Right lobe of liver (tissue), 6 donors: ENCODE measurements around the gene PRKCA. TPM values are rescaled to one million over a fixed set of nuclear protein-coding genes. Genes with fewer than 3 reads are reported as not detected.
A peak's percentile ranks its signal among the peaks of the same experiment; 100 is the strongest.

Experiments
- ATAC-seq, 4 donors: fragments of 200-7000 bp; cut with Tn5 transposase; one replicate each; pipeline ENCODE4 v1.9.1; 2020; ENCODE audit warnings: mild to moderate bottlenecking in 4 of 4, moderate library complexity in 4 of 4
- DNase-seq, 3 donors: peaks; one replicate each; pipeline ENCODE4 v3.0.0-alpha.2; 2020
- H3K27ac ChIP-seq, 3 donors: fragments of 200-600 bp; one replicate each; pipeline ENCODE4 v1.8.0; 2022
- H3K27me3 ChIP-seq, 2 donors: fragments of 200-600 bp; one replicate each; pipeline ENCODE4 v1.8.0; 2022
- H3K36me3 ChIP-seq, 4 donors: fragments of 200-600 bp; sonication (generic) in 1 of 4; one replicate each; pipeline versions ENCODE4 v1.5.1 to v1.8.0; 2017 to 2022; ENCODE audit warnings: control low read depth in 1 of 4
- H3K4me1 ChIP-seq, 4 donors: fragments of 200-600 bp; sonication (generic) in 1 of 4; one replicate each; pipeline versions ENCODE4 v1.5.1 to v1.8.0; 2017 to 2022; ENCODE audit warnings: control low read depth in 1 of 4
- H3K4me3 ChIP-seq, 3 donors: fragments of 200-600 bp; one replicate each; pipeline ENCODE4 v1.8.0; 2022
- H3K9me3 ChIP-seq, 4 donors: fragments of 200-600 bp; sonication (generic) in 1 of 4; one replicate each; pipeline versions ENCODE4 v1.5.1 to v1.8.0; 2017 to 2022; ENCODE audit warnings: control low read depth in 1 of 4
- POLR2A ChIP-seq: fragments of 450-650 bp; IDR thresholded peaks from one replicate; pipeline ENCODE4 v1.6.1; 2017; ENCODE audit warnings: antibody characterized with exemption, mild to moderate bottlenecking
- WGBS: methylation state at CpG from one replicate; pipeline ENCODE4 v1.1.6; 2018; ENCODE audit warnings: low coverage, low lambda C conversion rate; ENCODE audit not compliant: insufficient coverage; ENCODE audit errors: missing lambda C conversion rate; 5-methylcytosine and 5-hydroxymethylcytosine counted together
- intact Hi-C, 2 donors: fragments of 100-400 bp; cut with DNase I; formaldehyde crosslinking; loops; one replicate each; pipeline versions ENCODE4 v1.11.2 to v1.14.1; 2022
- total RNA-seq, 6 experiments: library from RNA; depleted of rRNA in 2 of 6; stranded (reverse); fragments of >200 nt in 2 of 6; fragmentation: NEBNext Ultra II Directional in 3 of 6; extraction: Animal tissue kit (Norgen Biotek cat#: 25700) in 3 of 6; gene quantifications; one replicate each; pipeline versions ENCODE4 v1.1.0 to v1.2.4, GENCODE V29; 2016 to 2023
- TF ChIP-seq, protein P1 (sequence below), 4 donors: fragments of 200-600 bp in 3 of 4; fragments of 450-650 bp in 1 of 4; IDR thresholded peaks; one replicate each; pipeline versions ENCODE4 v1.5.1 to v1.8.0; 2016 to 2022; ENCODE audit warnings: antibody characterized with exemption in 4 of 4, mild to moderate bottlenecking in 2 of 4
- donor health status: DM: no; HTN: yes; CAD: no.
- donor health status: DM: no; HTN: no; CAD: no.
- donor health status: DM: no; HTN: no; CAD: no.
- donor health status: DM: no; HTN: yes; CAD: no.
- donor health status: DM: no; HTN: yes; CAD: no.

The PRKCA gene
- total RNA-seq, 6 experiments from 2014 or later: 11.7 to 23.0 (median 18.7) TPM

DNA sequence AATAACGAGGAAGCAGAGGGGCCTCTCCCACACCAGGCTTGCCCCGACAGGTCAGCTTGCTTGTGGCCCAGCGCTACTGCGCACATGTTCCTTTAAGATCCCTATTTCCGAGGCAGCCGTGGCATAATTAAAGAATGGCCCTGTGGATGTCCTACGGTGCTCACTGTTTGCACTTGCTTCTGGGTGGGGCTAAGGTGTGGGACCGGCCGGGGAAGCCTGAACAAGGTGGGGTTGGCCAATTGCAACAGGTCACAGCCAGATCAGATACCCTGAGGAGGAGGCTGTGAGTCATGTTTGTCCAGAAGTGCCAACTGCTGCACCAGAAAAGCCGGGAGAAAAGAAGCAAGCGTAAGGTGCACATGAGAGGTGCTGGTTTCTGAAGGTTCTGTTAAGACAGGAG, 374.0 kb downstream of the PRKCA start:
- peak in 1 of 4 donors; percentile 75 for ATAC-seq
- TF ChIP-seq, protein P1, sequence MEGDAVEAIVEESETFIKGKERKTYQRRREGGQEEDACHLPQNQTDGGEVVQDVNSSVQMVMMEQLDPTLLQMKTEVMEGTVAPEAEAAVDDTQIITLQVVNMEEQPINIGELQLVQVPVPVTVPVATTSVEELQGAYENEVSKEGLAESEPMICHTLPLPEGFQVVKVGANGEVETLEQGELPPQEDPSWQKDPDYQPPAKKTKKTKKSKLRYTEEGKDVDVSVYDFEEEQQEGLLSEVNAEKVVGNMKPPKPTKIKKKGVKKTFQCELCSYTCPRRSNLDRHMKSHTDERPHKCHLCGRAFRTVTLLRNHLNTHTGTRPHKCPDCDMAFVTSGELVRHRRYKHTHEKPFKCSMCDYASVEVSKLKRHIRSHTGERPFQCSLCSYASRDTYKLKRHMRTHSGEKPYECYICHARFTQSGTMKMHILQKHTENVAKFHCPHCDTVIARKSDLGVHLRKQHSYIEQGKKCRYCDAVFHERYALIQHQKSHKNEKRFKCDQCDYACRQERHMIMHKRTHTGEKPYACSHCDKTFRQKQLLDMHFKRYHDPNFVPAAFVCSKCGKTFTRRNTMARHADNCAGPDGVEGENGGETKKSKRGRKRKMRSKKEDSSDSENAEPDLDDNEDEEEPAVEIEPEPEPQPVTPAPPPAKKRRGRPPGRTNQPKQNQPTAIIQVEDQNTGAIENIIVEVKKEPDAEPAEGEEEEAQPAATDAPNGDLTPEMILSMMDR (IDR thresholded peaks at IDR 0.05): no peak
- TF ChIP-seq POLR2A: no peak
- WGBS: 76% methylated on average over 11 of the region's 11 CpGs
- DNase-seq: no peak
- H3K36me3 ChIP-seq: no peaks in the 10 kb centered on the region
- H3K27ac ChIP-seq: no peak overlapping the region
- no peak overlapping the region for H3K4me3 ChIP-seq
- no peaks in the 10 kb centered on the region for H3K9me3 ChIP-seq
- H3K4me1 ChIP-seq: no peaks in the 10 kb centered on the region
- H3K27me3 ChIP-seq: no peaks in the 10 kb centered on the region
- intact Hi-C loops: no loop called here

DNA sequence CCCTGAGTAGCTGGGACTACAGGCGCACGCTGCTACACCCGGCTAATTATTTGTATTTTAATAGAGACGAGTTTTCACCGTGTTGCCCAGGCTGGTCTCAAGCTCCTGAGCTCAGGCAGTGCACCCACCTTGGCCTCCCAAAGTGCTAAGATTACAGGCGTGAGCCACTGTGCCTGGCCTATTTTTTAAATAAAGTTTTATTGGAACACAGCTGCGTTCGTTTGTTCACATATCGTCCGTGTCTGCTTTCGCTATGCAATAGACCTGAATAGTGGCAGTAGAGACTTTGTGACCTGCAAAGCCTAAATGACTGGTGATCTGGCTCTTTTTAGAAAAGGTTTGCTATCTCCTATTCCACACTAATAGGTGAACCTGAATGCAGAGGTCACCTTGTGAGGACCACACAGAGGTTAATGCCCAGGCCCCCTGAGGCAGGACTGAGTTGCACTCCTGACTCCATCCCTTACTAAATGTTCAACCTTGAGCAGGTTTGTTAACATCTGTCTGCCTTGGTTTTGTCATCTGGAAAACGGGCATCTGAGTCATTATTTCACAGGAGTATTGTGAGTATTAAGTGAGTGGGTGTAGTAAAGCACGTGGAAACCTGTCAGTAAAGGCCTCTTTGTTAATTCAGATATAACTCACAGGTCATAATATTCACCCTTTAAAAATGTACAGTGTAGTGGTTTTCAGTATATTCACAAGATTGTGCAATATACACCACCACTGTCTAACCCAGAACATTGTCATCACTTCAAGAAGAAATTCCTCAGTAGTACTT, 375.0 kb downstream of the PRKCA start:
- ATAC-seq (no peak), DNase-seq (no peak)
- intact Hi-C loops: no loop called here
- 96% methylated on average over 13 of the region's 13 CpGs for WGBS
- H3K4me3 ChIP-seq: no peak overlapping the region
- H3K27me3 ChIP-seq: no peaks in the 10 kb centered on the region
- H3K27ac ChIP-seq: no peak overlapping the region
- no peaks in the 10 kb centered on the region for H3K36me3 ChIP-seq
- no peaks in the 10 kb centered on the region for H3K4me1 ChIP-seq
- no peaks in the 10 kb centered on the region for H3K9me3 ChIP-seq
- no peak for TF ChIP-seq POLR2A

- H3K4me1 ChIP-seq: no peaks in the 10 kb centered on the region
- no peak overlapping the region for H3K27ac ChIP-seq
- DNase-seq (no peak), ATAC-seq (no peak)
- intact Hi-C loops: no loop called here
- no peak overlapping the region for H3K4me3 ChIP-seq
- no peaks in the 10 kb centered on the region for H3K9me3 ChIP-seq
- no peaks in the 10 kb centered on the region for H3K36me3 ChIP-seq
- no peaks in the 10 kb centered on the region for H3K27me3 ChIP-seq
- WGBS: 100% methylated on average over 1 of the region's 1 CpG
- TF ChIP-seq, protein P1 (IDR thresholded peaks at IDR 0.05): no peak
- TF ChIP-seq POLR2A: no peak
These were observed 375.6 kb downstream of the PRKCA start for GRCh38 chr17:66678061-66678460.

DNA sequence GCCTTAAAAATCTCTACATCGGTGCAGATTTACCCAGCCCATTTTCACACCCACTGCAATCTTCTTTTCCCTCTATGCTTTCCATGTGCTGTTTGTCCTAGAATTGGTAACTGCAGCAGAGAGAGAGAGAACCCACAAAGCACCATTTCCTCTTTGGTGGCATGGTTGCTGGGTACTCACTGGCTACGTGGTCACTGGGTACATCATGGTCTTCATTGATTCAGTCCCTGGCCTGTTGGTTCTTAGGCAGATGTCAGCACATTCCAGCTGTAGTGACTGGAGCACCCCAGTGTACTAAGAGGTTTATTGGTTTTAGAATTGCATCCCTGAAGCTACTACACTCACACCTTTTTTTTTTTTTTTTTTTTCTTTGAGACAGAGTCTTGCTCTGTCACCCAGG, 376.4 kb downstream of the PRKCA start:
- TF ChIP-seq POLR2A: no peak
- TF ChIP-seq, protein P1 (IDR thresholded peaks at IDR 0.05): no peak
- Histone ChIP-seq H3K9me3 (no peaks in the 10 kb centered on the region), H3K27me3 (no peaks in the 10 kb centered on the region), H3K4me1 (no peaks in the 10 kb centered on the region), H3K4me3 (no peak overlapping the region), H3K36me3 (no peaks in the 10 kb centered on the region), H3K27ac (no peak overlapping the region)
- ATAC-seq (no peak), DNase-seq (no peak)
- intact Hi-C loops: no loop called here
- WGBS: 75% methylated on average over 2 of the region's 2 CpGs

DNA sequence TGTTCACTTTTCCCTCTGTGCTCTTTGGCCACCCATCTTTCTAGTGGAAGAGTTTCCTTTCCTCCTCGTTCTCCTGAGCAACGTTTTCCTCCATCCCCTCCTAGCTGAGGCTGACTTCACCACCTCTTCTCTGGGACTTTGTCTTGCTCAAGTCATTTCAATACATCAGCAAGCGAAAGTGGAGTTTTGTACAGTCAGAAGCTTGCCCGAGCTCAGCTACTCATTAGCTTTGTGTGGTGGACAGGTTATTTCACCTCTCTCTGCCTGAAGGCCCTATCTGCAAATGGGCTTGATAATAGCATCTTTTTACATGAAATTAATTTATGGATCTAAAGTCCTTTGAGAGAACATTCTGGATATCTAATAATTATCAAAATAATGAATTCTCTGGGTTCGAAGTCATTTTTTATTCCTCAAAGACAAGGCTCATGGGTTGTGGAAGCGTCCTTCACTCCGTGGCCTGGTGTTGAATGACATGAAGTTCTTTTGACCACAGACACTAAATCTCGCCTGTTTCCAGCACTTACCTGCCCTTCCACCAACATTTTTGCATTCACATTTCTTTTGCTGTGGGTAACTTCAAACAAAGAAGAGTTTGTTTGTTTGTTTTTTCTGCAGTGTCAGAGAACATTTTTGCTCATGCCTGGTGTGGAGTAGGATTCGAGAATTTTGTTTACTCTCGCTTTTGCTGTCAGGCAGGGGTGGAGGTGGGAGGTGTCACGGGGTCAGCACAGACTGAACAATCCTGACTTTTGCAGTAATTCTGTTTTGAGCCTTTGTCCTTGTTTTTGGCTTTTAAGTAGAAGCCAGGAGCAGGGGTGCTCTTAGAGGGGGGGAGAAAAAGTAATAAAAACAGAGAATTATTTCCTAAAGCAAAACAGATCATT, 377.5 kb downstream of the PRKCA start:
- no peaks in the 10 kb centered on the region for H3K36me3 ChIP-seq
- no peak overlapping the region for H3K27ac ChIP-seq
- H3K9me3 ChIP-seq: no peaks in the 10 kb centered on the region
- TF ChIP-seq POLR2A: no peak
- TF ChIP-seq, protein P1 (IDR thresholded peaks at IDR 0.05): no peak
- H3K27me3 ChIP-seq: no peaks in the 10 kb centered on the region
- ATAC-seq (no peak), DNase-seq (no peak)
- intact Hi-C loops: no loop called here
- H3K4me1 ChIP-seq: no peaks in the 10 kb centered on the region
- 77% methylated on average over 11 of the region's 11 CpGs for WGBS
- H3K4me3 ChIP-seq: no peak overlapping the region
